ENCODE results near the gene PPP1R12B.
"Not testable (repeated sequence)": the region's sequence is repeated elsewhere in the genome, so short reads cannot be mapped to it uniquely, and the experiment has no call there.

The PPP1R12B gene

GRCh38 chr1:202638701-202639305 is 290.3 kb downstream of the PPP1R12B start:
- not testable (repeated sequence) for H3K4me3 Mint-ChIP-seq; H3K27ac Mint-ChIP-seq; H3K9me3 Mint-ChIP-seq; DNase-seq (ENCODE audit: low spot score in 2 of 2); ATAC-seq; H3K36me3 Mint-ChIP-seq
- peaks cover 15% of the 10 kb centered on the region for H3K4me1 Mint-ChIP-seq

DNA sequence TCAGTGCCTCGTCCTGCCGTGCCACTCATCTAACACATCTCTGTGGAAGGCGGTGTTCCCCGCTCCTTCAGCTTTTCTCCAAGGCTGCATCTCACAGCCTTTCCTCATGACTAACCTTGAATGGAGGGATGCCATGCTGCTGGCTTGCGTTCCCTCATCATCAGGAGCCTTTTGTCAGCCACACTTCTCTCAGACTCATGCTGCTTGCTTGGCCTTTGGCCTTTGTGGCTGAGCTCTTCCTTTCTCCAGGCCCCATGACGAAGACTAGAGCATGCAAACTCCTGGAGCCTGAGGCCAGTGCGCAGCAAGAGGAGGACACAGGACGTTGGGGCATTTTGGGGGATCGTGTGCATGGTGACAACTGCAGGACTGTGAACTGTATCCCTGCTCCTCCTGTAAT is 291.0 kb downstream of the PPP1R12B start:
- H3K36me3 Mint-ChIP-seq: no peaks in the 10 kb centered on the region
- peaks cover 22% of the 10 kb centered on the region for H3K4me1 Mint-ChIP-seq
- no peak overlapping the region for H3K4me3 Mint-ChIP-seq
- no peak overlapping the region for H3K27ac Mint-ChIP-seq
- ATAC-seq (no peak), DNase-seq (ENCODE audit: low spot score in 2 of 2) (no peak)
- H3K9me3 Mint-ChIP-seq: no peaks in the 10 kb centered on the region

DNA sequence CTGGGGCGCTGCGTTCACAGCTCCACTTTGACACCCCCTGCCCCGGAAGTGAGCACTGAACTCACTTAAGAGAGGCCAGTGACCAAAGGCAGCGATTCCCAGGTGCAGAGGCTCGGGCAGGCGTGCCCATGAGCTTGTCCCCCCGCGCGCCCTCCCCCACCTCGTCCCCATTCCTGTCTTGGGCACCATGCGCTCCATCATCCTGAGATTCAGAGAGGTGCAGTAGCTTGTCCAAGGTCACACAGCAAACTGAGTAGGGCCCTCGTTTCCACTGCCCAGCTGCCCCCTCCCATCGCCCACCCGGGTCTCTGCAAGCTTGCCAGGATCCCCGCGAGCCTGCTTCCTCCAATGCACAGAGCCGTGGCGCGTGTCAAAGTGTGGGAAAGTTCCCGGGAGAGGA is 293.7 kb downstream of the PPP1R12B start:
- Mint-ChIP-seq H3K27ac (no peak overlapping the region), H3K4me1 (peaks cover 27% of the 10 kb centered on the region), H3K9me3 (no peaks in the 10 kb centered on the region), H3K36me3 (no peaks in the 10 kb centered on the region), H3K4me3 (peak overlapping the region; percentile 69)
- DNase-seq (ENCODE audit: low spot score in 2 of 2): no peak
- ATAC-seq: no peak

Data from stimulated activated effector memory CD8-positive, alpha-beta T cell treated with anti-CD3 and anti-CD28 coated beads, Interleukin-12 subunit alpha, Interleukin-12 subunit beta, amount 100 ng/mL, for 72 hours (primary cell).